GM21423 (cell line): ENCODE measurements around the gene FCRL6.

Source experiments
- ATAC-seq: cut with Tn5 transposase; IDR thresholded peaks from one replicate; pipeline ENCODE4 v1.9.1; 2021; ENCODE audit warnings: mild to moderate bottlenecking, moderate library complexity; ENCODE audit not compliant: unreplicated experiment

FCRL6 gene

GRCh38 chr1:159861218-159861617 is 59.1 kb downstream of the FCRL6 start:
- no peak for ATAC-seq

GRCh38 chr1:159862031-159862430 is 59.9 kb downstream of the FCRL6 start:
- no peak for ATAC-seq

GRCh38 chr1:159862557-159862956 is 60.4 kb downstream of the FCRL6 start, which contains the start of gene VSIG8:
Gene VSIG8, minus strand, starts transcription at chr1:159862657. Its CDS starts 136 bp downstream, at chr1:159862521.
- no peak for ATAC-seq

- no peak for ATAC-seq
Measured at GRCh38 chr1:159864262-159864661, 62.1 kb downstream of the FCRL6 start.
